ENCODE data around the gene CCL27. TPM values are rescaled to one million over a fixed set of nuclear protein-coding genes. Genes with fewer than 3 reads are reported as not detected.

The CCL27 gene
- total and polyA plus RNA-seq, 10 of the 15 experiments (the other 5 are each of a cell fraction or from before 2014, with no cell fraction given), result 0.45 TPM; not detected in 9

DNA sequence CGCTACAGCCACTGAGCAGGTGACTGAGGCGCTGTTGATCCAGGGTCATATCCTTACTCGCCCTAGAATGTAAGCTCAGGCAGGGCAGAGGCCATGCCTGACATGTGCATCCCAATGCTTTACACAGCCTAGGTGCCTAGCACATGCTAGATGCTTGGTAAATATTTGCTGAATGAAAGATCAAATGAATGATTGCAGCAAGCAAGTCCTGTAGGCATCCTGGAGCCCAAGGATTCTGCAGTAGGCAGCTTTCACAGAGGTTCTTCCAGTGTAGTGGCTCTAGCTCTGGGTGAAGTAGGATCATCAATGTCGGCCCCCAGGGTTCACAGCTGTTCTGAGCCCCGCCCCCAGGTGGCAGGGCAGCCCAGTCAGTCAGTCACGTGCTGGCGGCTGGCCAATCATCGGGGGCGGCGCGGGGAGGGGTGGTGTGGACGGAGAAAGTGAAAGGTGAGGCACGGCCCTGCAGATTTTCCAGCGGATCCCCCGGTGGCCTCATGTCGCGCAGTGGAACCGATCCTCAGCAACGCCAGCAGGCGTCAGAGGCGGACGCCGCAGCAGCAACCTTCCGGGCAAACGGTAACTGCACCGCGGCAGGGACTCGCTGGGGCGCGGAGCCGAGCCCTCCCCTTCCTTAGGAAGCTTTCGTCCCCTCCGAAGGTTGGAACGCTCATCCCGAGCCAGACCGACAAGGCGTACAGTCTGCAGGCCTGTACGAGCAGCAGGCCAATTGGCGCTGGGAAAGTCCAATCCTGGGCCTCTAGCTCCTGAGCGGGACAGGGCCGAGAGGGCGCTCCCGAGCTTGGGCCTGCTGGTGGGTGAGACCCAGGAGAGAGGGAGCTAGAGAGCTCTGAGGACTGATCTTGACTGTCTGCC lies 16.0 kb downstream of the CCL27 start, which contains the start of gene GALT (continued):
- TF ChIP-seq FOS (IDR thresholded peaks at IDR 0.05; ENCODE audit: borderline replicate concordance, extremely low read depth, insufficient read length) (peak; percentile 40), NFYB (IDR thresholded peaks at IDR 0.05; ENCODE audit: insufficient read depth, low read depth, low read length) (peak; percentile 98), CBX5 (IDR thresholded peaks at IDR 0.05; ENCODE audit: low read depth) (no peak), ZNF24 (IDR thresholded peaks at IDR 0.05) (no peak), ZBED1 (IDR thresholded peaks at IDR 0.05; ENCODE audit: borderline replicate concordance) (no peak), NFIC (IDR thresholded peaks at IDR 0.05; ENCODE audit: low read depth, low read length) (no peak), ASH2L (IDR thresholded peaks at IDR 0.05; ENCODE audit: borderline replicate concordance, low read depth) (peak; percentile 76; the same call in 1 of the 2 replicates), ZZZ3 (IDR thresholded peaks at IDR 0.05; ENCODE audit: control insufficient read depth, insufficient read length, low read depth) (no peak), CREM (IDR thresholded peaks at IDR 0.05; ENCODE audit: low read depth) (no peak; the same call in 1 of the 2 replicates), KLF5 (IDR thresholded peaks at IDR 0.05; ENCODE audit: partially characterized antibody) (peak; percentile 81), JUND (IDR thresholded peaks at IDR 0.05; ENCODE audit: low read depth, low read length) (peak; percentile 65; the same call in 1 of the 2 replicates), SPI1 (IDR thresholded peaks at IDR 0.05; ENCODE audit: borderline replicate concordance, insufficient read depth, low read depth, low read length) (no peak), POLR2A (IDR thresholded peaks at IDR 0.05; ENCODE audit: low read depth, low read length) (peak; percentile 87), CHD1 (IDR thresholded peaks at IDR 0.05; ENCODE audit: low read depth, low read length) (no peak), YBX1 (IDR thresholded peaks at IDR 0.05) (no peak)
- TF ChIP-seq, protein P1, sequence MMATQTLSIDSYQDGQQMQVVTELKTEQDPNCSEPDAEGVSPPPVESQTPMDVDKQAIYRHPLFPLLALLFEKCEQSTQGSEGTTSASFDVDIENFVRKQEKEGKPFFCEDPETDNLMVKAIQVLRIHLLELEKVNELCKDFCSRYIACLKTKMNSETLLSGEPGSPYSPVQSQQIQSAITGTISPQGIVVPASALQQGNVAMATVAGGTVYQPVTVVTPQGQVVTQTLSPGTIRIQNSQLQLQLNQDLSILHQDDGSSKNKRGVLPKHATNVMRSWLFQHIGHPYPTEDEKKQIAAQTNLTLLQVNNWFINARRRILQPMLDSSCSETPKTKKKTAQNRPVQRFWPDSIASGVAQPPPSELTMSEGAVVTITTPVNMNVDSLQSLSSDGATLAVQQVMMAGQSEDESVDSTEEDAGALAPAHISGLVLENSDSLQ (IDR thresholded peaks at IDR 0.05), result peak; percentile 83
- TF ChIP-seq, protein P2, sequence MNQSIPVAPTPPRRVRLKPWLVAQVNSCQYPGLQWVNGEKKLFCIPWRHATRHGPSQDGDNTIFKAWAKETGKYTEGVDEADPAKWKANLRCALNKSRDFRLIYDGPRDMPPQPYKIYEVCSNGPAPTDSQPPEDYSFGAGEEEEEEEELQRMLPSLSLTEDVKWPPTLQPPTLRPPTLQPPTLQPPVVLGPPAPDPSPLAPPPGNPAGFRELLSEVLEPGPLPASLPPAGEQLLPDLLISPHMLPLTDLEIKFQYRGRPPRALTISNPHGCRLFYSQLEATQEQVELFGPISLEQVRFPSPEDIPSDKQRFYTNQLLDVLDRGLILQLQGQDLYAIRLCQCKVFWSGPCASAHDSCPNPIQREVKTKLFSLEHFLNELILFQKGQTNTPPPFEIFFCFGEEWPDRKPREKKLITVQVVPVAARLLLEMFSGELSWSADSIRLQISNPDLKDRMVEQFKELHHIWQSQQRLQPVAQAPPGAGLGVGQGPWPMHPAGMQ (IDR thresholded peaks at IDR 0.05; ENCODE audit: borderline replicate concordance), result no peak
- TF ChIP-seq, protein P3, sequence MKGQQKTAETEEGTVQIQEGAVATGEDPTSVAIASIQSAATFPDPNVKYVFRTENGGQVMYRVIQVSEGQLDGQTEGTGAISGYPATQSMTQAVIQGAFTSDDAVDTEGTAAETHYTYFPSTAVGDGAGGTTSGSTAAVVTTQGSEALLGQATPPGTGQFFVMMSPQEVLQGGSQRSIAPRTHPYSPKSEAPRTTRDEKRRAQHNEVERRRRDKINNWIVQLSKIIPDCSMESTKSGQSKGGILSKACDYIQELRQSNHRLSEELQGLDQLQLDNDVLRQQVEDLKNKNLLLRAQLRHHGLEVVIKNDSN (IDR thresholded peaks at IDR 0.05; ENCODE audit: borderline replicate concordance, extremely low read length, insufficient read depth, low read depth, low read length), result peak; percentile 99
- TF ChIP-seq, protein P4, sequence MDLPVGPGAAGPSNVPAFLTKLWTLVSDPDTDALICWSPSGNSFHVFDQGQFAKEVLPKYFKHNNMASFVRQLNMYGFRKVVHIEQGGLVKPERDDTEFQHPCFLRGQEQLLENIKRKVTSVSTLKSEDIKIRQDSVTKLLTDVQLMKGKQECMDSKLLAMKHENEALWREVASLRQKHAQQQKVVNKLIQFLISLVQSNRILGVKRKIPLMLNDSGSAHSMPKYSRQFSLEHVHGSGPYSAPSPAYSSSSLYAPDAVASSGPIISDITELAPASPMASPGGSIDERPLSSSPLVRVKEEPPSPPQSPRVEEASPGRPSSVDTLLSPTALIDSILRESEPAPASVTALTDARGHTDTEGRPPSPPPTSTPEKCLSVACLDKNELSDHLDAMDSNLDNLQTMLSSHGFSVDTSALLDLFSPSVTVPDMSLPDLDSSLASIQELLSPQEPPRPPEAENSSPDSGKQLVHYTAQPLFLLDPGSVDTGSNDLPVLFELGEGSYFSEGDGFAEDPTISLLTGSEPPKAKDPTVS (IDR thresholded peaks at IDR 0.05; ENCODE audit: low read depth, low read length), result no peak
- TF ChIP-seq, protein P5, sequence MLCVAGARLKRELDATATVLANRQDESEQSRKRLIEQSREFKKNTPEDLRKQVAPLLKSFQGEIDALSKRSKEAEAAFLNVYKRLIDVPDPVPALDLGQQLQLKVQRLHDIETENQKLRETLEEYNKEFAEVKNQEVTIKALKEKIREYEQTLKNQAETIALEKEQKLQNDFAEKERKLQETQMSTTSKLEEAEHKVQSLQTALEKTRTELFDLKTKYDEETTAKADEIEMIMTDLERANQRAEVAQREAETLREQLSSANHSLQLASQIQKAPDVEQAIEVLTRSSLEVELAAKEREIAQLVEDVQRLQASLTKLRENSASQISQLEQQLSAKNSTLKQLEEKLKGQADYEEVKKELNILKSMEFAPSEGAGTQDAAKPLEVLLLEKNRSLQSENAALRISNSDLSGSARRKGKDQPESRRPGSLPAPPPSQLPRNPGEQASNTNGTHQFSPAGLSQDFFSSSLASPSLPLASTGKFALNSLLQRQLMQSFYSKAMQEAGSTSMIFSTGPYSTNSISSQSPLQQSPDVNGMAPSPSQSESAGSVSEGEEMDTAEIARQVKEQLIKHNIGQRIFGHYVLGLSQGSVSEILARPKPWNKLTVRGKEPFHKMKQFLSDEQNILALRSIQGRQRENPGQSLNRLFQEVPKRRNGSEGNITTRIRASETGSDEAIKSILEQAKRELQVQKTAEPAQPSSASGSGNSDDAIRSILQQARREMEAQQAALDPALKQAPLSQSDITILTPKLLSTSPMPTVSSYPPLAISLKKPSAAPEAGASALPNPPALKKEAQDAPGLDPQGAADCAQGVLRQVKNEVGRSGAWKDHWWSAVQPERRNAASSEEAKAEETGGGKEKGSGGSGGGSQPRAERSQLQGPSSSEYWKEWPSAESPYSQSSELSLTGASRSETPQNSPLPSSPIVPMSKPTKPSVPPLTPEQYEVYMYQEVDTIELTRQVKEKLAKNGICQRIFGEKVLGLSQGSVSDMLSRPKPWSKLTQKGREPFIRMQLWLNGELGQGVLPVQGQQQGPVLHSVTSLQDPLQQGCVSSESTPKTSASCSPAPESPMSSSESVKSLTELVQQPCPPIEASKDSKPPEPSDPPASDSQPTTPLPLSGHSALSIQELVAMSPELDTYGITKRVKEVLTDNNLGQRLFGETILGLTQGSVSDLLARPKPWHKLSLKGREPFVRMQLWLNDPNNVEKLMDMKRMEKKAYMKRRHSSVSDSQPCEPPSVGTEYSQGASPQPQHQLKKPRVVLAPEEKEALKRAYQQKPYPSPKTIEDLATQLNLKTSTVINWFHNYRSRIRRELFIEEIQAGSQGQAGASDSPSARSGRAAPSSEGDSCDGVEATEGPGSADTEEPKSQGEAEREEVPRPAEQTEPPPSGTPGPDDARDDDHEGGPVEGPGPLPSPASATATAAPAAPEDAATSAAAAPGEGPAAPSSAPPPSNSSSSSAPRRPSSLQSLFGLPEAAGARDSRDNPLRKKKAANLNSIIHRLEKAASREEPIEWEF (IDR thresholded peaks at IDR 0.05; ENCODE audit: insufficient replicate concordance, low read depth, low read length), result peak; percentile 4
